H1 (cell line): Measurements from ENCODE around the gene CHPF. TPM values are rescaled to one million over a fixed set of nuclear protein-coding genes. Genes with fewer than 3 reads are reported as not detected.

ENCODE experiments used
- CTCF ChIA-PET: fragments of 300-600 bp; sonication (Branson Sonifier 250); formaldehyde crosslinking; loops from one replicate; lab custom pipeline; 2021; ENCODE audit not compliant: partially characterized antibody; lab: Charles Lee
- POLR2A ChIA-PET: fragments of 300-600 bp; sonication (Branson Sonifier 250); formaldehyde crosslinking; loops from one replicate; lab custom pipeline; 2021; ENCODE audit warnings: inconsistent platforms; ENCODE audit not compliant: partially characterized antibody; lab: Charles Lee
- DNase-seq, 2 experiments: peaks; one replicate each; pipeline versions ENCODE4 v3.0.0 to v3.0.0-alpha.2; 2010 to 2022; ENCODE audit warnings: low spot score in 2 of 2, low read depth in 1 of 2, mixed read lengths in 1 of 2
- FAIRE-seq: peaks from 2 replicates; lab custom pipeline; 2011; peaks lifted over from hg19 to GRCh38; lab: Jason Lieb, UNC
- H2AFZ ChIP-seq: 2 replicates; pipeline ENCODE4 v1.8.1; 2012; ENCODE audit warnings: low read length, inconsistent platforms
- H2AK5ac ChIP-seq: 2 replicates; pipeline ENCODE4 v1.6.1; 2013; ENCODE audit warnings: low read depth, low read length
- H2BK120ac ChIP-seq: replicated peaks from 2 replicates; pipeline ENCODE3; 2013; ENCODE audit warnings: low read depth, low read length, inconsistent platforms
- H2BK12ac ChIP-seq: 2 replicates; pipeline ENCODE4 v1.6.1; 2013; ENCODE audit warnings: low read depth, low read length
- H2BK15ac ChIP-seq: 2 replicates; pipeline ENCODE4 v1.6.1; 2013; ENCODE audit warnings: low read length
- H2BK20ac ChIP-seq: 2 replicates; pipeline ENCODE4 v1.6.1; 2013; ENCODE audit warnings: low read length
- H2BK5ac ChIP-seq: 2 replicates; pipeline ENCODE4 v1.6.1; 2013; ENCODE audit warnings: low read depth, low read length
- H3K14ac ChIP-seq: 2 replicates; pipeline ENCODE4 v1.6.1; 2013; ENCODE audit warnings: inconsistent platforms; ENCODE audit not compliant: insufficient read length
- H3K18ac ChIP-seq: 2 replicates; pipeline ENCODE4 v1.6.1; 2013; ENCODE audit warnings: low read length; ENCODE audit errors: extremely low read depth
- H3K23ac ChIP-seq: 2 replicates; pipeline ENCODE4 v1.6.1; 2013; ENCODE audit warnings: inconsistent platforms; ENCODE audit not compliant: insufficient read length
- H3K23me2 ChIP-seq: 2 replicates; pipeline ENCODE4 v1.6.1; 2013; ENCODE audit warnings: low read depth, low read length
- H3K27ac ChIP-seq: 2 replicates; pipeline ENCODE4 v1.6.1; 2011; ENCODE audit warnings: low read depth, low read length, inconsistent platforms
- H3K27me3 ChIP-seq, 4 experiments: replicated peaks in 1 of 4; 1 replicate in 1 of 4; 2 replicates in 3 of 4; pipeline versions ENCODE4 v1.6.1 to v1.8.1; 2011 to 2013; ENCODE audit warnings: low read length in 3 of 4, mild to moderate bottlenecking in 3 of 4, inconsistent platforms in 2 of 4, mixed read lengths in 2 of 4, moderate library complexity in 1 of 4; ENCODE audit not compliant: control insufficient read depth in 3 of 4, insufficient read depth in 3 of 4; ENCODE audit errors: extremely low read depth in 1 of 4
- H3K36me3 ChIP-seq, 4 experiments: 2 replicates each; pipeline versions ENCODE4 v1.6.1 to v1.8.1; 2011 to 2013; ENCODE audit warnings: mild to moderate bottlenecking in 4 of 4, low read length in 3 of 4, moderate library complexity in 2 of 4, control low read depth in 1 of 4, inconsistent platforms in 1 of 4; ENCODE audit not compliant: insufficient read depth in 4 of 4, control insufficient read depth in 2 of 4
- H3K4ac ChIP-seq: replicated peaks from 2 replicates; pipeline ENCODE3; 2013; ENCODE audit warnings: low read length, low read depth, mixed read lengths, inconsistent platforms; ENCODE audit not compliant: insufficient read length
- H3K4me1 ChIP-seq, 4 experiments: replicated peaks in 1 of 4; 1 replicate in 1 of 4; 2 replicates in 3 of 4; pipeline versions ENCODE4 v1.6.1 to v1.8.1; 2011 to 2013; ENCODE audit warnings: low read length in 3 of 4, inconsistent platforms in 2 of 4, mixed read lengths in 1 of 4; ENCODE audit not compliant: insufficient read depth in 4 of 4, control insufficient read depth in 3 of 4
- H3K4me2 ChIP-seq, 2 experiments: 2 replicates each; pipeline versions ENCODE4 v1.6.1 to v1.8.1; 2011 to 2013; ENCODE audit warnings: low read depth in 2 of 2, low read length in 2 of 2, control low read depth in 1 of 2, inconsistent platforms in 1 of 2, mild to moderate bottlenecking in 1 of 2; ENCODE audit not compliant: insufficient read depth in 1 of 2
- H3K4me3 ChIP-seq, 4 experiments: fragments of 200-600, 300-600 bp in 1 of 4; sonication (generic), shearing (Covaris generic), sonication (Bioruptor Twin) in 1 of 4; 2 replicates each; pipeline versions ENCODE4 v1.5.1 to v1.8.1; 2011 to 2016; ENCODE audit warnings: low read length in 4 of 4, low read depth in 3 of 4, control low read depth in 2 of 4, inconsistent platforms in 2 of 4, mild to moderate bottlenecking in 2 of 4, mixed read lengths in 1 of 4, moderate library complexity in 1 of 4; ENCODE audit not compliant: insufficient read depth in 2 of 4; ENCODE audit errors: extremely low read depth in 1 of 4
- H3K56ac ChIP-seq: replicated peaks from 2 replicates; pipeline ENCODE3; 2013; ENCODE audit warnings: low read depth, mild to moderate bottlenecking, mixed read lengths, low read length, inconsistent platforms; ENCODE audit not compliant: insufficient read length
- H3K79me1 ChIP-seq: 2 replicates; pipeline ENCODE4 v1.6.1; 2013; ENCODE audit warnings: low read depth, low read length, control low read depth
- H3K79me2 ChIP-seq, 2 experiments: 2 replicates each; pipeline versions ENCODE4 v1.6.1 to v1.8.1; 2012 to 2013; ENCODE audit warnings: low read length in 2 of 2, mild to moderate bottlenecking in 2 of 2, inconsistent platforms in 1 of 2; ENCODE audit not compliant: insufficient read depth in 2 of 2, control insufficient read depth in 1 of 2
- H3K9ac ChIP-seq, 4 experiments: replicated peaks in 1 of 4; 1 replicate in 1 of 4; 2 replicates in 3 of 4; pipeline versions ENCODE4 v1.6.1 to v1.8.1; 2011 to 2013; ENCODE audit warnings: low read depth in 3 of 4, low read length in 3 of 4, control low read depth in 2 of 4, mild to moderate bottlenecking in 2 of 4, moderate library complexity in 2 of 4, inconsistent platforms in 1 of 4; ENCODE audit errors: extremely low read depth in 1 of 4
- H3K9me3 ChIP-seq, 2 experiments: 2 replicates each; pipeline versions ENCODE4 v1.6.1 to v1.8.1; 2012 to 2013; ENCODE audit warnings: mild to moderate bottlenecking in 2 of 2, moderate library complexity in 2 of 2, control low read depth in 1 of 2, inconsistent platforms in 1 of 2, low read depth in 1 of 2, low read length in 1 of 2, mixed read lengths in 1 of 2; ENCODE audit not compliant: insufficient read depth in 2 of 2
- H4K20me1 ChIP-seq, 2 experiments: replicated peaks in 1 of 2; 2 replicates each; pipeline versions ENCODE3 to v1.8.1; 2011 to 2013; ENCODE audit warnings: inconsistent platforms in 2 of 2, low read length in 2 of 2, mild to moderate bottlenecking in 1 of 2; ENCODE audit not compliant: insufficient read depth in 2 of 2, control insufficient read depth in 1 of 2
- H4K5ac ChIP-seq: 2 replicates; pipeline ENCODE4 v1.6.1; 2013; ENCODE audit warnings: low read length, low read depth, mixed read lengths, inconsistent platforms; ENCODE audit not compliant: insufficient read length
- H4K8ac ChIP-seq: 2 replicates; pipeline ENCODE4 v1.8.0; 2013; ENCODE audit warnings: mild to moderate bottlenecking, moderate library complexity, low read length, inconsistent platforms; ENCODE audit not compliant: insufficient read depth; ENCODE audit errors: extremely low read depth
- H4K91ac ChIP-seq: replicated peaks from 2 replicates; pipeline ENCODE3; 2013; ENCODE audit warnings: low read length, mixed read lengths, inconsistent platforms; ENCODE audit not compliant: insufficient read length
- BACH1 ChIP-seq: IDR thresholded peaks from 2 replicates; pipeline ENCODE4 v1.6.1; 2012; ENCODE audit warnings: low read length, improper control_type of control experiment
- KDM1A ChIP-seq: fragments of 200-600, 300-600 bp; sonication (generic); IDR thresholded peaks from 2 replicates; pipeline ENCODE4 v1.7.1; 2016; ENCODE audit warnings: mild to moderate bottlenecking, low read length, borderline replicate concordance
- WGBS, 2 experiments: shearing (Covaris generic) in 1 of 2; methylation state at CpG; one replicate each; pipeline versions ENCODE4 v1.1.6 to v1.1.7; 2013 to 2015; ENCODE audit warnings: low lambda C conversion rate in 2 of 2, mixed read lengths in 2 of 2, inconsistent platforms in 1 of 2, low coverage in 1 of 2, missing lambda C conversion rate in 1 of 2; ENCODE audit not compliant: insufficient replicate concordance in 2 of 2, insufficient coverage in 1 of 2, insufficient read length in 1 of 2; ENCODE audit errors: extremely low coverage in 1 of 2, missing lambda C conversion rate in 1 of 2; 5-methylcytosine and 5-hydroxymethylcytosine counted together
- polyA plus RNA-seq, 7 experiments: library from polyadenylated mRNA; depleted of rRNA in 3 of 7; stranded (reverse) in 5 of 7; unstranded in 2 of 7; fragments of >200 nt in 5 of 7; fragments of 200-250 nt in 2 of 7; gene quantifications; 1 replicate in 5 of 7; 2 replicates in 1 of 7; 4 replicates in 1 of 7; pipeline versions ENCODE4 v1.2.1 to v1.2.3, GENCODE V29; 2011 to 2013; ENCODE audit warnings: missing spikeins in 2 of 7, mixed read lengths in 2 of 7
- total RNA-seq: library from RNA; stranded (reverse); fragmentation: NEBNext Ultra II Directional; extraction: Animal tissue kit (Norgen Biotek cat#: 25700); gene quantifications from 2 replicates; pipeline ENCODE4 v1.2.1, GENCODE V29; 2021

CHPF gene
- total and polyA plus RNA-seq, 2 of the 8 experiments (the other 6 are each of a cell fraction or from before 2014, with no cell fraction given) = 62.9 to 67.3 TPM

DNA sequence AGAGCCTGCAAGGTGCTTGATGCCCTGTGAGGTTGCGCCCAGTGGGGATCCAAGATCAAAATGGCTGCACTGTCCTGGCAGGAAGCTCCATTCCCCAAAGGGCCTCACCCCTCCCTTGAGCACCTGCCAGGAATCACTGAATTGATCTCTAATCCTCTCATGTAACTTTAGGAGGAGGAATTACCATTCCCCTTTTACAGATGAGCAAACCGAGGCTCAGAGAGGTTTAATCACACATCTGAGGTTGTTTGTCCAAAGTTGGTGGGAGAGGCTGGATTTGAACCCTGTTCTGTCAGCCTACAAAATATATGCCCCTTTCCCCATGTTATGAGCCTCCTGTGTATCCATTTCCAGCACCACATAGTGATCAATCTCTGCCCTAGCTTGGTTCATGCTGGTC is 18.8 kb downstream of the CHPF start:
- TF ChIP-seq KDM1A (peak; percentile 71; the same call in 1 of the 2 replicates), BACH1 (no peak)
- 80% methylated on average over 2 of the region's 2 CpGs; no CpG with 5 or more reads in 1 of the 2 experiments for WGBS, 2 experiments
- Histone ChIP-seq H3K36me3 (no peaks in the 10 kb centered on the region), H4K20me1 (no peaks in the 10 kb centered on the region), H2BK15ac (no peak overlapping the region), H2BK20ac (no peak overlapping the region), H3K4me3 (no peak overlapping the region), H3K4me1 (peaks cover 0 to 29% (median 19%) of the 10 kb centered on the region in 4 experiments; a peak in 6 of 7 replicates), H3K56ac (no peak overlapping the region), H3K4ac (no peak overlapping the region), H3K14ac (no peak overlapping the region), H2AFZ (no peak overlapping the region), H3K23ac (no peak overlapping the region), H3K79me2 (no peaks in the 10 kb centered on the region), H3K4me2 (no peak overlapping the region; a peak in 1 of 4 replicates), H3K23me2 (peaks cover 2% of the 10 kb centered on the region; the same call in 1 of the 2 replicates), H2BK120ac (no peak overlapping the region), H3K27ac (no peak overlapping the region), H4K8ac (no peak overlapping the region), H4K91ac (no peak overlapping the region), H3K9ac (no peak overlapping the region), H3K79me1 (no peaks in the 10 kb centered on the region), H2BK5ac (no peak overlapping the region), H2BK12ac (no peak overlapping the region; the same call in 1 of the 2 replicates), H3K9me3 (no peaks in the 10 kb centered on the region), H3K27me3 (peaks cover 0 to 21% (median 12%) of the 10 kb centered on the region in 4 experiments; a peak in 6 of 7 replicates), H3K18ac (no peak overlapping the region), H2AK5ac (no peak overlapping the region), H4K5ac (no peak overlapping the region)
- FAIRE-seq = no peak
- ChIA-PET CTCF (interaction anchor here (18.0 to 113.1 kb wide), 5 partner anchors 3 to 119 kb away, joined by 334 to 7248 read pairs (median 488); partner anchors contain the start of genes ASIC4, DES, GMPPA and SPEG), POLR2A (interaction anchor here (0.6 to 2.7 kb wide), 6 partner anchors 15 to 38 kb away, joined by 3 to 10 read pairs (median 4); no protein-coding TSS in a partner anchor)
- no peak for DNase-seq
